ENCODE data around the gene LTA.

LTA gene

GRCh38 chr6:31531771-31532643, 40.1 kb upstream of the LTA start:
- Histone ChIP-seq H3K27me3 (replicated peaks; ENCODE audit: control insufficient read depth, insufficient read depth, low read length, poor library complexity, severe bottlenecking) (no peaks in the 10 kb centered on the region), H3K27ac (ENCODE audit: insufficient read depth, low read length, poor library complexity, severe bottlenecking) (no peak overlapping the region), H3K4me1 (ENCODE audit: control insufficient read depth, insufficient read depth, low read length, poor library complexity, severe bottlenecking) (no peaks in the 10 kb centered on the region), H3K4me3 (ENCODE audit: insufficient read depth, low read depth, low read length, poor library complexity, severe bottlenecking) (no peak overlapping the region), H3K9me3 (ENCODE audit: control insufficient read depth, low read length) (no peaks in the 10 kb centered on the region), H3K36me3 (ENCODE audit: control insufficient read depth, insufficient read depth, low read length) (peaks cover 75% of the 10 kb centered on the region)
- no peak for DNase-seq

- no peaks in the 10 kb centered on the region for H3K4me1 ChIP-seq (ENCODE audit: control insufficient read depth, insufficient read depth, low read length, poor library complexity, severe bottlenecking)
- H3K36me3 ChIP-seq (ENCODE audit: control insufficient read depth, insufficient read depth, low read length): peaks cover 82% of the 10 kb centered on the region
- H3K27ac ChIP-seq (ENCODE audit: insufficient read depth, low read length, poor library complexity, severe bottlenecking): no peak overlapping the region
- no peaks in the 10 kb centered on the region for H3K27me3 ChIP-seq (replicated peaks; ENCODE audit: control insufficient read depth, insufficient read depth, low read length, poor library complexity, severe bottlenecking)
- H3K4me3 ChIP-seq (ENCODE audit: insufficient read depth, low read depth, low read length, poor library complexity, severe bottlenecking): no peak overlapping the region
- DNase-seq: no peak
- H3K9me3 ChIP-seq (ENCODE audit: control insufficient read depth, low read length): no peaks in the 10 kb centered on the region
These were observed 39.2 kb upstream of the LTA start for GRCh38 chr6:31532644-31533454.

- Histone ChIP-seq H3K4me1 (ENCODE audit: control insufficient read depth, insufficient read depth, low read length, poor library complexity, severe bottlenecking) (no peaks in the 10 kb centered on the region), H3K9me3 (ENCODE audit: control insufficient read depth, low read length) (no peaks in the 10 kb centered on the region), H3K4me3 (ENCODE audit: insufficient read depth, low read depth, low read length, poor library complexity, severe bottlenecking) (no peak overlapping the region), H3K27ac (ENCODE audit: insufficient read depth, low read length, poor library complexity, severe bottlenecking) (no peak overlapping the region), H3K36me3 (ENCODE audit: control insufficient read depth, insufficient read depth, low read length) (peaks cover 87% of the 10 kb centered on the region), H3K27me3 (replicated peaks; ENCODE audit: control insufficient read depth, insufficient read depth, low read length, poor library complexity, severe bottlenecking) (no peaks in the 10 kb centered on the region)
- no peak for DNase-seq
These were observed 38.6 kb upstream of the LTA start for GRCh38 chr6:31533455-31533841.

GRCh38 chr6:31534011-31534410, 38.1 kb upstream of the LTA start:
- Histone ChIP-seq H3K36me3 (ENCODE audit: control insufficient read depth, insufficient read depth, low read length) (peaks cover 93% of the 10 kb centered on the region), H3K27me3 (replicated peaks; ENCODE audit: control insufficient read depth, insufficient read depth, low read length, poor library complexity, severe bottlenecking) (no peaks in the 10 kb centered on the region), H3K4me3 (ENCODE audit: insufficient read depth, low read depth, low read length, poor library complexity, severe bottlenecking) (no peak overlapping the region), H3K9me3 (ENCODE audit: control insufficient read depth, low read length) (no peaks in the 10 kb centered on the region), H3K4me1 (ENCODE audit: control insufficient read depth, insufficient read depth, low read length, poor library complexity, severe bottlenecking) (peaks cover 1% of the 10 kb centered on the region), H3K27ac (ENCODE audit: insufficient read depth, low read length, poor library complexity, severe bottlenecking) (peak overlapping the region; percentile 14)
- DNase-seq: no peak

GRCh38 chr6:31534521-31535040, 37.5 kb upstream of the LTA start:
- Histone ChIP-seq H3K27me3 (replicated peaks; ENCODE audit: control insufficient read depth, insufficient read depth, low read length, poor library complexity, severe bottlenecking) (no peaks in the 10 kb centered on the region), H3K9me3 (ENCODE audit: control insufficient read depth, low read length) (no peaks in the 10 kb centered on the region), H3K27ac (ENCODE audit: insufficient read depth, low read length, poor library complexity, severe bottlenecking) (no peak overlapping the region), H3K4me3 (ENCODE audit: insufficient read depth, low read depth, low read length, poor library complexity, severe bottlenecking) (no peak overlapping the region), H3K4me1 (ENCODE audit: control insufficient read depth, insufficient read depth, low read length, poor library complexity, severe bottlenecking) (peaks cover 7% of the 10 kb centered on the region), H3K36me3 (ENCODE audit: control insufficient read depth, insufficient read depth, low read length) (peaks cover 97% of the 10 kb centered on the region)
- DNase-seq: no peak

- no peaks in the 10 kb centered on the region for H3K9me3 ChIP-seq (ENCODE audit: control insufficient read depth, low read length)
- H3K36me3 ChIP-seq (ENCODE audit: control insufficient read depth, insufficient read depth, low read length): peaks cover 92% of the 10 kb centered on the region
- H3K27me3 ChIP-seq (replicated peaks; ENCODE audit: control insufficient read depth, insufficient read depth, low read length, poor library complexity, severe bottlenecking): no peaks in the 10 kb centered on the region
- peaks cover 18% of the 10 kb centered on the region for H3K4me1 ChIP-seq (ENCODE audit: control insufficient read depth, insufficient read depth, low read length, poor library complexity, severe bottlenecking)
- no peak for DNase-seq
- no peak overlapping the region for H3K4me3 ChIP-seq (ENCODE audit: insufficient read depth, low read depth, low read length, poor library complexity, severe bottlenecking)
- H3K27ac ChIP-seq (ENCODE audit: insufficient read depth, low read length, poor library complexity, severe bottlenecking): no peak overlapping the region
These were observed 36.4 kb upstream of the LTA start for GRCh38 chr6:31535538-31536324.

- no peak for DNase-seq
- peaks cover 23% of the 10 kb centered on the region for H3K4me1 ChIP-seq (ENCODE audit: control insufficient read depth, insufficient read depth, low read length, poor library complexity, severe bottlenecking)
- no peaks in the 10 kb centered on the region for H3K9me3 ChIP-seq (ENCODE audit: control insufficient read depth, low read length)
- H3K4me3 ChIP-seq (ENCODE audit: insufficient read depth, low read depth, low read length, poor library complexity, severe bottlenecking): no peak overlapping the region
- H3K27me3 ChIP-seq (replicated peaks; ENCODE audit: control insufficient read depth, insufficient read depth, low read length, poor library complexity, severe bottlenecking): no peaks in the 10 kb centered on the region
- peak overlapping the region; percentile 93 for H3K27ac ChIP-seq (ENCODE audit: insufficient read depth, low read length, poor library complexity, severe bottlenecking)
- H3K36me3 ChIP-seq (ENCODE audit: control insufficient read depth, insufficient read depth, low read length): peaks cover 60% of the 10 kb centered on the region
These were observed 33.2 kb upstream of the LTA start for GRCh38 chr6:31538805-31539400.

GRCh38 chr6:31540640-31541039, 31.4 kb upstream of the LTA start:
- no peak for DNase-seq
- no peaks in the 10 kb centered on the region for H3K9me3 ChIP-seq (ENCODE audit: control insufficient read depth, low read length)
- H3K27me3 ChIP-seq (replicated peaks; ENCODE audit: control insufficient read depth, insufficient read depth, low read length, poor library complexity, severe bottlenecking): no peaks in the 10 kb centered on the region
- H3K36me3 ChIP-seq (ENCODE audit: control insufficient read depth, insufficient read depth, low read length): peaks cover 43% of the 10 kb centered on the region
- peaks cover 23% of the 10 kb centered on the region for H3K4me1 ChIP-seq (ENCODE audit: control insufficient read depth, insufficient read depth, low read length, poor library complexity, severe bottlenecking)
- H3K27ac ChIP-seq (ENCODE audit: insufficient read depth, low read length, poor library complexity, severe bottlenecking): peak overlapping the region; percentile 93
- H3K4me3 ChIP-seq (ENCODE audit: insufficient read depth, low read depth, low read length, poor library complexity, severe bottlenecking): peak overlapping the region; percentile 61

GRCh38 chr6:31541059-31541657, 30.9 kb upstream of the LTA start:
- peak; percentile 51 to 65 (median 59) for DNase-seq
- Histone ChIP-seq H3K4me3 (ENCODE audit: insufficient read depth, low read depth, low read length, poor library complexity, severe bottlenecking) (peak overlapping the region; percentile 61), H3K27me3 (replicated peaks; ENCODE audit: control insufficient read depth, insufficient read depth, low read length, poor library complexity, severe bottlenecking) (no peaks in the 10 kb centered on the region)

More at GRCh38 chr6:31541059-31541657, 30.9 kb upstream of the LTA start:
- H3K4me1 ChIP-seq (ENCODE audit: control insufficient read depth, insufficient read depth, low read length, poor library complexity, severe bottlenecking): peaks cover 23% of the 10 kb centered on the region
- H3K36me3 ChIP-seq (ENCODE audit: control insufficient read depth, insufficient read depth, low read length): peaks cover 37% of the 10 kb centered on the region
- H3K9me3 ChIP-seq (ENCODE audit: control insufficient read depth, low read length): no peaks in the 10 kb centered on the region
- H3K27ac ChIP-seq (ENCODE audit: insufficient read depth, low read length, poor library complexity, severe bottlenecking): peak overlapping the region; percentile 93

Data from effector memory CD4-positive, alpha-beta T cell (primary cell).